HG03159 (cell line): Measurements from ENCODE around the gene SLC9C1.

Experiments
- ATAC-seq: cut with Tn5 transposase; IDR thresholded peaks from one replicate; pipeline ENCODE4 v1.9.1; 2021; ENCODE audit warnings: mild to moderate bottlenecking, moderate library complexity; ENCODE audit not compliant: unreplicated experiment

Gene SLC9C1

DNA sequence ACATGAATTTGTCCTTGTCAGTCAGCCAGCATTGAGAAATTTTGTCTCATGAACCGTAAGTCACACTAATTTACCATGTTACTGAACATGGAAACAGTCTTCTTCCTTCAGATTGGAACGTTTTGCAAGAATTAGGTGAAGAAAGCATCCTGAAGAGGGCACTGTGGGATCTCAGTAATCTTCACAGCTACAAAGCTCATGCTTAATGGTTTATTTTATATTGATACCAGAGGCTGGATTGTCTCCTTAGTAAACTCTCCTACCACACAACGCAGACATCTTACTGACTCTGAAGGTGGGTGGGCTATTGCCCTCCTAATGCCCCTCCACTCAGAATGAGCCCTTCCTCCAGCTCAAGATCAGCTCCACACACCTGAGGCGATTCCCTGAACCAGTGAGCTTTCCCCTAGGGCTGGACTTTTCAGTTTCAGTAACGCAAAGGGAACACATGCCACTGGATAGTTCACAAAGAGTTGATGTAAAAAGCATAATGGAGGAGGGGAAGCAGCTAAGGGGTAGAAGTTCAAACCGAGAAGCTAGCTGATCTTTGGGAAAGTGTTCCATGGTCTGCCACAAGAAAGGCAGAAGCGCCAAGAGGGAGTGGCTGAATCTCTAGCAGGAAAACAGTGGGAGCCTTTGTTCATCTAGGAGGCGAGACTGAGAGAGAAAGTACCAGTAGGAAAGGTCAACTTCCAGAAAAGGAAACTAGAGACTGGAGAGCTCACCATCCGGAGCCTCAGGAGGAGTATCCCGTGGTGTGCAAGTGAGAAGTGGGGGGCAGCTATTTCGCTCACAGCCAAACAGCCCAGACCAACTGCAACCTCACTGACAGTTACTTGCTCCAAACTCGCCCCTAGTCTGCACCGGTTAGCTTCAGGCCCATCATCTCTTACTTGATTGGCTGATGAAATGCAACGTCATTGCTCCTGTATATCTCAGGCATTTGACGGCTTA lies at the start of gene SLC9C1:
TSS of gene SLC9C1 (minus strand) at position 849 of the 954 bp plus-strand sequence. CDS start 7,425 bp downstream, outside the sequence.
- peak; percentile 55 for ATAC-seq

DNA sequence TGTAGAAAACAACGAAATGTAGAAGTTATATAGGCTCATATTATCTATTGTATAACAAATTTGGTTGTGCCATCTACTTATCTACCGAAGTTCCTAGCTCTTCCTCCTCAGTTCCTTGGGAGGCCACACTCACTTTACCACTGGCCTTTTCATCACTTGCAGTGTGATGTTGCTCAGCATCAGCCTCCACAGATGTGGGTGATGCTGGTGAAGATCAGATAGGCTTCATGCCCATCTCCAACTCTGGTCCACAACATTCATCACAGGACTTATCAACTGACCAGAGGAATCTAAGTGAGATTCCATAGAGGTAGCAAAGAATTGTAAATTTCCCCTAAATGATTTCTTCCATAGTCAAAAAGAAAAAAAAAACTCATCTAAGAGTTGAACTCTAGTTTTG lies 47.4 kb upstream of the SLC9C1 start:
- no peak for ATAC-seq

DNA sequence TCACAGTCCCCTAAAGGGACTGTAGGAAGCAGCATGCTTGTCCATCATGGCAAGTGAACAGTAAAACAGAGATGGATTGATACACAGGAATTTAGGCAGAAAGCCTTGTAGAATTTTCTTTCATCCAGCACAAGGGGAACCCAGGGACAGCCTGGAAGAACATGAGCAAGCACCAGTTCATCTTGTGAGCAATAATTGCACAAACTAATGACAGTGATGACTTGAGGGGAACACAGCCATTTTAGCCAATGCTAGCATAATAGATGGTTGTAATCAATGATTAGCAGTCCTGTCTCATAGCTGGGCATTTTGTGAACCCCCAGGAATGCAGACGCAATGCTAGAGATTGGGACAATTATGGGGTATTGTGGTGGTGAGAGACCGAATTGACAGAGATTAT lies 45.6 kb upstream of the SLC9C1 start:
- no peak for ATAC-seq

- ATAC-seq: no peak
Measured at GRCh38 chr3:112339134-112339533, 45.1 kb upstream of the SLC9C1 start.

DNA sequence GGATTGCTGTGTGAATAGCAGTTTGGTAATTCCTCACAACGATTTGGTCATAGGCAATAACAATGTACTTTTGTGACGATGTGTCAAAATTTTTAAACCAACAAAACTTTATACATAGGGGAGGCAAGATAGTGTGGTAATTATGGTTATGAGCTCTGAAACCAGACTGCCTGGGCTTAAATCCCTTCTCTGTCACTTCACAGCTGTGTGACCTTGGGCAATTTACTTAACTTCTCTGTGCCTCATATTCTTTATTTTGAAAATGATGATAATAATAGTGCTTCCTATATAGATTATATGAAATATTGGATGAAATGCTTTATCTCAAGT lies 44.7 kb upstream of the SLC9C1 start:
- no peak for ATAC-seq

DNA sequence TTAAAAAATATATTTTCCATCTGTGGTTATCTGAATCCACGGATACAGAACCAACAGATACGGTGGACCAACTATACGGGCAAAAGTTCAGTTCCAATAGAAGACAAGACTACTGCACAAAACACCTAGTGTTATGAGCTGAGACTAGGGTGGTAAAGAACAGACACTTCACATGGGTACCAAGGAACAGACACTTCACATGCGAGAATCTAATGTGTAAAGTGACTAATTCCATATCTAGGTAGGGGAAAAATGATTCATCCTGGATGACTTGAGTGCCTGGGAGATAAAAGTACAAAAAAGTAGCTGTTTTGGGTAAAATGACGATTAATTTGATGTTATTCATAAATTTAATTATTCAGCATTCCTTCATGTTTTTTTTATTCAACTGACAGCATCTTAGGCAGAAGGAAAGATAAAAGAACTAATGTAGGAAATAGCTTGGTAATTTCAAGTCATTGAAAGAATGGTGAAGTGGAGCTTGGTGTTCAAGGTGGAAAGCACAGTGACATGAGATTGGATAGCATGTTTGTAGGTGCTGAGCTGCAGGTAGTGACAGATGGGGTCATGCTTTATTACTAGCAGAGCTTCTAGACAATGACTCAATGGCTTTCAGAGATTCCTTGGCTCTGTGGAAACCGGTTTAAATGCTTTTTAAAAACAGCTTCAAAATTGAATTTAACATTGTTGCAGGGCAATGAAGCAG lies 44.2 kb upstream of the SLC9C1 start:
- ATAC-seq: no peak

DNA sequence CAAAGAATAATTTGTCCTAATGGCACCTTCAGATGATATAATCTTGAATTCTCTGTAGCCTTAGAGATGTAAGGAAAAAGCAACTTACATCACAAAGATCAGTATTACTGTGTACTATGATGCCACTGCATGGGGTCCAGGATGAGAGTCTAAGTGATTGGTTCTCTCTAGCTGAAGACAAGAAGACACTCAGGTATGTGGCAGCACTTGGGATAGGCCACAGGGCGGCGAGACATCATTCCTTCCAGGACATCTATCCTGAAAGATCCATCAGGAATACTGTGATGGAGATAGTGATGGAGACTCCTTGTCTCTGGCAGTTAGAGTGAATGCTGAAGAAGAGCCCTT lies 41.4 kb upstream of the SLC9C1 start:
- ATAC-seq: no peak

- ATAC-seq: no peak
Measured at GRCh38 chr3:112334691-112335433, 40.8 kb upstream of the SLC9C1 start.

- peak; percentile 39 for ATAC-seq
Measured at GRCh38 chr3:112333381-112334317, 39.6 kb upstream of the SLC9C1 start.

- ATAC-seq: peak; percentile 68
Measured at GRCh38 chr3:112333002-112333380, 39.0 kb upstream of the SLC9C1 start, which contains the start of gene CD200. Gene CD200, plus strand, starts transcription at chr3:112333156. Its CDS starts 57 bp downstream, at chr3:112333213.

- no peak for ATAC-seq
Measured at GRCh38 chr3:112331851-112332250, 37.8 kb upstream of the SLC9C1 start.

- ATAC-seq: peak; percentile 94
Measured at GRCh38 chr3:112327371-112327951, 33.4 kb upstream of the SLC9C1 start.

- no peak for ATAC-seq
Measured at GRCh38 chr3:112321867-112322652, 28.0 kb upstream of the SLC9C1 start.

GRCh38 chr3:112320691-112321090 lies 26.7 kb upstream of the SLC9C1 start:
- no peak for ATAC-seq

GRCh38 chr3:112319516-112320276 lies 25.7 kb upstream of the SLC9C1 start:
- no peak for ATAC-seq

- no peak for ATAC-seq
Measured at GRCh38 chr3:112315791-112316190, 21.8 kb upstream of the SLC9C1 start.

DNA sequence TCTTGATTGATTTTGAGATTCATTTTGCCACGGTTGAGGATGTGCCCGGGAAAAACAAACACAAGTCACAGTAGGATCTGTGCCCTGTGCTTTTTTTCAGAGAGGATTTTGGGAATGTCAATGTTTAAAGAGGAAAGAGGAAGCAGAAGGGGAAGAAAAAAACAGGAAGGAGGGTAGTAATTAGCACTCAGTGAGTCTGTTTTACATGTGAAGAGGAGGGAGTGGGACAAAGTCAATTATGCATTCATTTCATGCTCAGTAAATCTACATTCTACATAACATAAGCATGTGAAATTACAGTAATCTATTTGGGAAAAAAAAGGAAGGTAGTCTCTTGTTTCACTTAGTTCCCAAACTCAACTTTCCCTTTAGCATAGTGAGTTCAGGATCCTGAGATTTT lies 20.6 kb upstream of the SLC9C1 start:
- no peak for ATAC-seq

DNA sequence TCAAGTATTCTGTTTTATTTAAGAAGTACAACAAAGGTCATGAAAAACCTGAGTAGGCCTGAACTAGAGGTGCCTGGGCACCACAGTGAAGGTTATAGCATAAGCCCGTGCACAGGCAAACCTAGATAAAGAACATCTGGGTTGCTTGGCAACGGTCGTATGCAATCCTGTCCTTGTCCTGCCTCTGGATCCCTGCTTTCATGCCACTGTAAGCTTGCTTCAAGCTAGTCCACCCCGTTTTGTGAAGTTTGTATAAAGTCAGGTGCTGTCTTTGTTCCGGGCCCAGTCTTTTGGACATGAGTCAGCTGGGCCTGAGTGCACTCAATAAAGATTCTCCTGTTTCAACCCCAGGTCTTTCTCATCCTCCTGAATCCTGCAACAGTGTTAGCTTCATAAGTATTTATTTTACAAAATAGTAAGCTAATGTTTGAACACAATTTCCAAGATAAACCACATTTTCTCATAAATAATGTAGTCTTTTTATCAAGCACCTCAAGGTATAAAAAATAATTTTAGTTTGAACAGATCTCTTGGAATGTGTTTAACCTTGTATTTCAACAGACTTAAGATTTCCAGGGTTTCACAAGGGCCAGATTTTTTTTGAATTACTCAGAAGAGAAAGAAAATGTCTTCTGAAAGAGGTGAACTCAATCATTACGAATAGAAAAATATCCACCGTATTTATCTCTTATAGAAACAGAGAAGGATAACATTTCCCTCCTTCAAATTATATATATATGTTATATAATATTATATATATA lies 14.3 kb upstream of the SLC9C1 start:
- ATAC-seq: no peak
